GM19463 (cell line): ENCODE data around the gene KRTAP1-1.
"Not testable (repeated sequence)": the region's sequence is repeated elsewhere in the genome, so short reads cannot be mapped to it uniquely, and the experiment has no call there.

ENCODE experiments used
- ATAC-seq: cut with Tn5 transposase; IDR thresholded peaks from one replicate; pipeline ENCODE4 v1.9.1; 2021; ENCODE audit warnings: mild to moderate bottlenecking, moderate library complexity; ENCODE audit not compliant: unreplicated experiment

The KRTAP1-1 gene

DNA sequence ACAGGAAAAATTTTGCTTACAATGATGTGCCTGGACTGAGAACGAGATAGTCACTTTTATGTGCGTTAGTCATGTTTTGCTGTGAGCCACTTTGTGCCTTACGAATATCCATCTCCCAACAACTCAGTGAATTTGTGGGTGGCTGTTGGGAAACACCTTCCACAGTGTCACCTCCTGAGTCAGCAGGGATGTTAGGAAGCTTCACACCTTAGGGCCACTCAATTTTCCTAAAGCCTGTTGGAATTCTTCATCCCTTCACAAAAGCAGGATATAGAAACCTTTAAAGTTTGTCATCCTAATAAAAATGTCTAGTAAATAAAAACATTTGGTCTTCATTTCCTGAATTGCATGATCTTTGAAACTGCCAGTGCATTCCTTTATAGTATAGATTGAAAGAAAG, 28.1 kb downstream of the KRTAP1-1 start:
- no peak for ATAC-seq

DNA sequence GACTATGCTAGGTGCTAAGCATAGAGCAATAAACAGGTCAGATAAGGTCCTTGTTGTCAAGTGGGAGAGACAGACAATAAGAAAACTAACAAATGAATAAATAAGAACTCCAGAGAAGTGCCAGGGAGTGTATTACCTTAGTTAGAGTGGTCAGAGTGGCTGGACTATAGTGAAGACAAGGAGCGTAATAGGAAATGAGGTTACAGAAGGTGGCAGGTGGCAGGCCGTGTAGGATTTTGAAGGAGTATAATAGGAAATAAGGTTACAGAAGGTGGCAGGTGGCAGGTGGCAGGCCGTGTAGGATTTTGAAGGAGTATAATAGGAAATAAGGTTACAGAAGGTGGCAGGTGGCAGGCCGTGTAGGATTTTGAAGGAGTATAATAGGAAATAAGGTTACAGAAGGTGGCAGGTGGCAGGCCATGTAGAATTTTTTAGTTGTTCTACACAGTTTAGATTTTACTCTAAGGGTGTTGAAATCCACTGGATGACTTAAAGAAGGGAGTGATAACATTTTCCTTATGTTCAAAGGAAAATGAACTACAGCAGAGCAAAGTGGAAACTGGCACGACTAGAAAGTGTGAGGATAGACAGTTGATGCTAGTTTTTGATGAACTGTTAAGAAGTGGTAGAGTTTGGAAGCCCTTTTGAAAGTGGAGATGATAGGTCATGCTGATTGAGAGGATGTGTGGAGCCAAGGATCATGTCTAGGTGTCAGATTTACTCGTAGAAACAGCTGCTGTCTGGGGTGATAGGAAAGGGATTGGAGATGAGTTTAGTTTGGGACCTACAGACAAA, 28.7 kb downstream of the KRTAP1-1 start:
- no peak for ATAC-seq

DNA sequence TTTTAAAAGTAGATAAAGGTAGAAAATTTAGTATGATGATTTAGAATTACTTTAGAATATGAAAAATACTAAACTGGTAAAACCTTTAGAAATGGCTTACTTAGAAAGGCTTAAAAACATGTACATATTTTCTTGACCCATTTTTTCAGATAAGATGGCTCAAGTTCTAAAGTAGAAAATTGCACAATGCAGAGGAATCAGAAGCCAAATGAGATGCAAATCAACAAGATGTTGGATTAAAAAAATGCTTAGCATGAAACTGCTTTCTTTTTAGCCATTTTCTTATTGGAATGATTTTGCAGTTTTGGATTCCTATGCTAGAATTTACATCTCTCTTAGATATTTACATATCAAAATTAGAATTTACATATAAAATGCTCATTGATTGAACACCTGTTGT, 30.8 kb downstream of the KRTAP1-1 start:
- ATAC-seq = no peak

DNA sequence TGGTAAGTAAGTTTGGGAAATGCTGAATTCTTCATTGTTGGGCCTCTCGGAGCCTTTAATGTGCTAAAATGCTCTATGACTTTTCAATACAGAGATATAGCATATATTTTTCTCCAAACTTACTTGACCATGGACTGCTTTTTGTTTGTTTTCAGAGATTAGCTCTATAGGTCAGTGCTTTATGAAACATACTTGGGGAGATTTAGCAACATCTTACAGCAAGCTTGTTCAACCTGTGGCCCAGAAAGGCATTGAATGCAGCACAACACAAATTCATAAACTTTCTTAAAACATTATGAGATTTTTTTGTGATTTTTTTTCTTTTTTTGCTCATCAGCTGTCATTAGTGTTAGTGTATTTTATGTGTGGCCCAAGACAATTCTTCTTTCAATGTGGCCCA, 31.3 kb downstream of the KRTAP1-1 start:
- no peak for ATAC-seq

DNA sequence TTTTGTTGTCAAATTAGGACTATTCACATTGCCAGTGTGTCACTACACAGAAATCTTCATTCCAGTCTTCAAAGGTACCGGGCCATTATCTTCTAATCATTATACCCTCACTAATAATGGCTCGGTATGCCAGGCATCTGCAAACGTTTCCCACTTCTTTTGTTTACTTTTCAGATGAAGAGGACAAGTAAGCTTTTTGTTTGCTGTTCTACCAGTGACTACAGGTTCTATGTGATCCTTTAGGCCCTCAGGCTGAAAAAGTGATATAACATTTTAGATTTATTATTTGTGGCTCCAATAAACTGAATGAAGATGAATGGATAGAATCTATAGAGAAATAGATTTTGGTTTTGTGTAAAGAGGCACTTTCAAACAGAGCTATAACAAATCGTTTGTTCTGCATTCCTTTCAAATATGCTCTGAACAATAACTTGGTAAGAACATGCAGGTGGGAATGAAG, 31.9 kb downstream of the KRTAP1-1 start:
- no peak for ATAC-seq

DNA sequence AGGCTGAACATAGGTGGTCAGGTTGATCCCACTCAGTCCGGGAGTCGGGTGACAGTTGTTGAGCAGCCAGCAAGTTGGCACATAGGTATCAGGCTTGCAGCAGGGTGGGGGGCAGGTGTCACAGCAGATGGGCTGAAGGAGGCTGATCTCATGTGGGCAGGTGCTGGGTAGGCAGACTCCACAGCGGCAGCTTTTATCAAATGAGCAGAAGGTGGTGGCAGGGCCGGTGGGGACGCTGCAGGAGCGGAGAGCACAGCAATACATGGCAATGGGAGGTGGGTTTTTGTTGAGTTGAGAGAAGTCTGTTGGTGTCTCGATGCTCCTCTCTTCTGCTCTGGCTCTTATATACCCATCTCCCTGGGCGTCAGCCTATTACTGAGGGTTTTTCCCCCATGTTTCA, 32.4 kb downstream of the KRTAP1-1 start, which contains the start of gene KRTAP3-1:
Gene KRTAP3-1, minus strand, starts transcription at position 318 of the 400 bp plus-strand sequence. Its CDS starts 54 bp downstream, at position 264.
- ATAC-seq = no peak

DNA sequence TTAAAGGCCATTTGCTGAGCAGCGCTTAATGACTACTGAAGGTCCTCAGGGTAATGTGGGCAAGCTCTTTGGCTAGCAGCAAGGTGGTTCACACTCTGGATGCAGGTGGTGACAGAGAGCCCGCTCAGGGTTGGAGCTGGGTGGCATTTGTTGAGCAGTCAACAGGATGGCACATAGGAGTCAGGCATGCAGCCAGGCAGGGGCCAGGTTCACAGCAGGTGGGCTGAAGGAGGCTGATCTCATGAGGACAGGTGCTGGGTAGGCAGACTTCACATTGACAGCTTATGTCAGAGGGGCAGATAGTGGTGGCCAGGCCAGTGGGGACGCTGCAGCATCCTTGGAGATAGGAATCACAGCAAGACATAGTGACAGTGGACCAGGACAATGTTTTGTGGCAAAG, 36.9 kb downstream of the KRTAP1-1 start:
- no peak for ATAC-seq

DNA sequence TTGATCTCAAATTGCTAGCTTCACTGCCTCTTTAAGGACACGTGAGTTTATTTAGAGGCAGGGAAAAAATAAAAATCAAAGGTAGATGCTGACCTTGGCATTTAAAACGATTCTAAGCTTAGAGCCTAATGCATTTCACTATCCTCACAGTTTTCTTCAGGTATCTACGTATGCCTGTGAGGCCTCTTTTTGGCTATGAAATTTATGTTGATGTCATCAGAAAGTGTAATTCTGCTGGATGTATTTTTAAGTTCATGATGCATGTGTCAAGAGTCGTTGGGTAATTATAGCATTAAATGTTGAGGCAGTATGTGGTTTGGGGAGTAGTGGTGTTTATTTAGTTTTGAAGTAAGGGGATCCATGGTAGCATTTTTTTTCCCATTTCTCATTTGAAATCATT, 37.3 kb downstream of the KRTAP1-1 start:
- ATAC-seq = no peak

DNA sequence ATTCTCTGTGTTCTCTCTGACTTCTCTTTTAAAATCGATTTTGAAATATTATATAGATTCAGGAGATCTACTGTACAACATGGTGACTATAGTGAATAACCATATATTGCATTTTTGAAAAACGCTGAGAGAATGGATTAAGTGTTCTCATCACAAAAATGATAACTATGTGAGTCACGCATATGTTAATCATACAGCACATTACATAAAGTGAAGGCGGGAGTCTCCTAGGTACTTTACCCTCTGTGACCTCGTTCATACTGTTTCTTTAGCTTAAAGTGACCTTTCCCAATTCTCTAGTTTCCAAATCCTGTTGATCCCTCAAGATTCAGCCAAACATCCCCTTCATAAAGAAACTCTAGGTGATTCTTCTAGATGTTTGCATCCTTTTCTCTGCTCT, 38.4 kb downstream of the KRTAP1-1 start:
- ATAC-seq = no peak

DNA sequence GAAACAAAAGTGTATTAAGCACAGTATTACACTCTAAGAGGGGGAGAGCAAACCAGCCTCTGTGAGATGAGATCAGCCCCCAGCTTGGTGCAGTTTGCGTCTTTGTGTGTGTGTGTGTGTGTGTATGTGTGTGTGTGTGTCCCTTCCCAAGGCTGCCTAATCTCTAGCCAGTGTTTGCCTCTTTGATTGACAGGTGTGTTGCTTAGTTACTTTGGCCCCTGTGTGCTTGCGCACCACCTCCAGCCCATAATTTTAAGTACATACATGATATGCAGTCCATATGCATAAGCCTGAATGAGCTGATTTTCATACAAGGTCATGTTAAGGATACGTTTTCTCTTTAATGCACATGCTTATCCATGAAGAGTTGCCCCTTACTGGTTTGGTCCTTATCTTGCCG, 39.5 kb downstream of the KRTAP1-1 start:
- no peak for ATAC-seq

DNA sequence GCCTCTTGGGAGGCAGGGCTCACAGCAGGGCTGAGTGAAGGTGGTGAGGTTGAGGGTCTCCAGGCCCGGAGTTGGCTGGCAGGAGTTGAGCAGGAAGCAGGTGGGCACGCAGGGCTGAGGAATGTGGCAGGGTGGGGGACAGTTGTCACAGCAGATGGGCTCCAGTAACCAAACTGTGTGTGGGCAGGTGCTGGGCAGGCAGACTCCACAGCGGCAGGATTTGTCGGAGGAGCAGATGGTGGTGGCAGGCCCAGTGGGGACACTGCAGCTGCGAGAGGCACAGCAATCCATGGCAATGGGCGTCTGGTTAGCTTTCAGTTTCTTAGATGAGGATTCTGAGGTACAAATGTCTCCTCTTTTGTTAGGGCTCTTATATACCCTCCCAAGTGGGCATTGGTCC, 41.7 kb downstream of the KRTAP1-1 start, which contains the start of gene KRTAP3-2:
Gene KRTAP3-2, minus strand, starts transcription at position 344 of the 400 bp plus-strand sequence. Its CDS starts 53 bp downstream, at position 291.
- ATAC-seq = not testable (repeated sequence)

DNA sequence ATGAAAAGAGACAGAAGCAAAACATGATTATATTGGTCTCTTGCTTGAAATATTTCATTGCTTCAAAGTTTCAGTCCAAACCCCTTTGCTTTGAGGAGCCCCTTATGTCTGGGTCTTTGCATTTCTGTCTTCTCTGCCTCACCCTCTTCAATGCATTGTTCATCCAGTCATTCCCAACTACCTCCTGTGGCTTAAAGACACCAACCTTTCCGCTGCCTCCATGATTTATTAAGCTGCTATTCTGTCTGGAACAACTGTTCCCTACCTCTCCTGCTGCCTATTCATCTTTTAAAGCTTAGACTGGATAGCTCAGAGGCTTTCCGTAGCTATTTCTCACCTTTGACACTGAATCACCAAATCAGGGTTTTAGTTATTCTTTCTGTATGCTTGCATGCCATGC, 43.9 kb downstream of the KRTAP1-1 start:
- ATAC-seq = no peak

DNA sequence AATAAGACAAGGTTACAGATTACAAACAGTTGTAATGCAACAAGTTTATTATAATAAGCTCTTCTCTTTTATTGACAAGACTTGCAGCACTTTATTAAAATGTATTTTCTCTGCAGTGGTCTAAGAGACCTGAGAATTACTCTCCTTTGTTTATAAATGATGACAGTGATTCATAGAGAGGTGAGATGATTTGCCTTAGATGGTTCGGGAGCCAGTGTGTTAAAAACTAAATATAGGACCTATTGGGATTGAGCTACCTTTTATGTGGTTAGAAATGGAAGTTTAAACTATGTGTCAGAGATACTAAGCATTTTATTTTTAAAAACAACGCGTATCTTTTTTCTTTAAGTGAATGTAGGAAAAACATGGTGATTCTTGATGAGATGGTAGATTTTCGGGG, 44.4 kb downstream of the KRTAP1-1 start:
- ATAC-seq = no peak

DNA sequence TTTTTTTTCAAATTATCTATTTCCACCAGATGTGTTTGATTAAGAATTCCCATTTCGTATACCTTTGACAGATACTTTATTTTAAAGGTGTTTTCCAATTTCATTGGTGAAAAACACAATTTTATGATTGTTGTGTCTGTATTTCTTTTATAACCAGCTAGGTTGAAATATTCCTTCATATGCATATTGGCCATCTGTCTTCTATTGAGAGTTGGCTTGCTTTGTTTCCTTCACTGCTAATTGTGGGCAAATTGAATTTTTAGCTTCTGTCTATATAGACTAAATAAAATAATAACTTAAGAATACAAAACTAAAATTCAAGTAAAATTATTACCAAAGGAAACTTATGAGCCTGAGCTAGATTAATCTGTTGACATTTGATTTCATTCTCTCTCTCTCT, 46.1 kb downstream of the KRTAP1-1 start:
- ATAC-seq = no peak

DNA sequence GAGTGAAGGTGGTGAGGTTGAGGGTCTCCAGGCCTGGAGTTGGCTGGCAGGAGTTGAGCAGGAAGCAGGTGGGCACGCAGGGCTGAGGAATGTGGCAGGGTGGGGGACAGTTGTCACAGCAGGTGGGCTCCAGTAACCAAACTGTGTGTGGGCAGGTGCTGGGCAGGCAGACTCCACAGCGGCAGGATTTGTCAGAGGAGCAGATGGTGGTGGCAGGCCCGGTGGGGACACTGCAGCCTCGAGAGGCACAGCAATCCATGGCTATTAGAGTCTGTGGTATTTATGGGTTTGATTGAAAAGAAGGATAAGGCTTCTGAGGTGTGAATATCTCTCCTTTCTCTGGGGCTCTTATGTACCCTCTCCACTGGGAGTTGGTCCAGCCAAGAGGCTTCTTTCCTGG, 47.4 kb downstream of the KRTAP1-1 start, which contains the start of gene KRTAP3-3:
Gene KRTAP3-3, minus strand, starts transcription at position 326 of the 400 bp plus-strand sequence. Its CDS starts 67 bp downstream, at position 259.
- no peak for ATAC-seq

DNA sequence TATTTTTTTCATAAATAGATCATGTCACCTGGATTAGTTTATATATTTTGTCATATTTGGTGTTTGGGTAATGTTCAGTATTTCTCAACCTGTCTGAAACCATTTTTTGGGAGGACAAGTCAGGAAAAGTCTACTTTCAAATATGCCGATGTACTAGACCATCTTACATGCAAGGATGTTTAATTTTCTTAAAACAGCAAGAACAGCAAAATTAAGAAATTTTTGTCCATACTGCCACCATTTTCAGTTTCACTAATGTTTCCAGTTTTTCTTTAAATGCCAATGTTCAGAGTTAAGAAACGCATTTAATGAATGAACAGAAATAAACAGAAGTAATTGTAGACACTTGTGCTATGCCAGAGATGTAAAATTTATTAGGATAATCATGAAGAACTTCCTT, 48.2 kb downstream of the KRTAP1-1 start:
- no peak for ATAC-seq

DNA sequence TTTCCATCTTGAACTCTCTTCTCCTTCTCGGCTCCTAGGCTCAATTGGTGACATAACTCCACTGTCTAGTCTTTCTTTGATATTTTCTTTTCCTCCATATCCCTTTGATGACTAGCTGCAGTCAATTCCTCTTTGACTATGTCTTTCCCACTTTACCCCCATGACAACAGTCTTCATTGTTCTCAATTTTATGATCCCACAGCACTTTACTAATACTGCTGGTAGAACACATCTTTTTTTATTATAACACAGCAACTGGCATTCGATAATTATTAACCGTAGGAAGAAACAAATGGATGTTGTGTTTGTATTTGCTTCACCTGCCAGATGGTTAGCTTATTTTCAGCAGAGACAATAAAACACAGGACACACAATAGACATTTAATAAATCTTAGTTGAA, 48.6 kb downstream of the KRTAP1-1 start:
- no peak for ATAC-seq
